Measurements from ENCODE around the gene CYP27C1.
"Not testable (repeated sequence)": the region's sequence is repeated elsewhere in the genome, so short reads cannot be mapped to it uniquely, and the experiment has no call there.

Gene CYP27C1

GRCh38 chr2:127170452-127171197, 49.5 kb downstream of the CYP27C1 start:
- no peak for DNase-seq (ENCODE audit: low spot score)

- no peak for DNase-seq (ENCODE audit: low spot score)
Observed at GRCh38 chr2:127170021-127170420, 50.1 kb downstream of the CYP27C1 start.

GRCh38 chr2:127169066-127169660, 50.9 kb downstream of the CYP27C1 start:
- no peak for DNase-seq (ENCODE audit: low spot score)

- DNase-seq (ENCODE audit: low spot score), result no peak
Observed at GRCh38 chr2:127166231-127166860, 53.8 kb downstream of the CYP27C1 start.

GRCh38 chr2:127165539-127165935, 54.6 kb downstream of the CYP27C1 start:
- no peak for DNase-seq (ENCODE audit: low spot score)

GRCh38 chr2:127164761-127165538, 55.1 kb downstream of the CYP27C1 start:
- DNase-seq (ENCODE audit: low spot score), result no peak

GRCh38 chr2:127163921-127164320, 56.2 kb downstream of the CYP27C1 start:
- DNase-seq (ENCODE audit: low spot score), result no peak

- DNase-seq (ENCODE audit: low spot score), result not testable (repeated sequence)
Observed at GRCh38 chr2:127163090-127163406, 57.1 kb downstream of the CYP27C1 start.

- no peak for DNase-seq (ENCODE audit: low spot score)
Observed at GRCh38 chr2:127162261-127163089, 57.6 kb downstream of the CYP27C1 start.

- DNase-seq (ENCODE audit: low spot score), result no peak
Observed at GRCh38 chr2:127161176-127162136, 58.6 kb downstream of the CYP27C1 start.

GRCh38 chr2:127160676-127161075, 59.4 kb downstream of the CYP27C1 start:
- no peak for DNase-seq (ENCODE audit: low spot score)

GRCh38 chr2:127159543-127159942, 60.6 kb downstream of the CYP27C1 start:
- no peak for DNase-seq (ENCODE audit: low spot score)

GRCh38 chr2:127158614-127159290, 61.3 kb downstream of the CYP27C1 start:
- DNase-seq (ENCODE audit: low spot score), result no peak

GRCh38 chr2:127157651-127158485, 62.2 kb downstream of the CYP27C1 start:
- DNase-seq (ENCODE audit: low spot score), result no peak

GRCh38 chr2:127157114-127157513, 63.0 kb downstream of the CYP27C1 start:
- DNase-seq (ENCODE audit: low spot score), result no peak

GRCh38 chr2:127155947-127156346, 64.2 kb downstream of the CYP27C1 start:
- no peak for DNase-seq (ENCODE audit: low spot score)

- DNase-seq (ENCODE audit: low spot score), result no peak
Observed at GRCh38 chr2:127155028-127155581, 65.0 kb downstream of the CYP27C1 start.

GRCh38 chr2:127154396-127154795, 65.7 kb downstream of the CYP27C1 start:
- no peak for DNase-seq (ENCODE audit: low spot score)

GRCh38 chr2:127153691-127154158, 66.4 kb downstream of the CYP27C1 start:
- no peak for DNase-seq (ENCODE audit: low spot score)
